Endothelial cell of umbilical vein (primary cell): ENCODE measurements around the gene TMPRSS5. TPM values are rescaled to one million over a fixed set of nuclear protein-coding genes. Genes with fewer than 3 reads are reported as not detected.
A peak's percentile ranks its signal among the peaks of the same experiment; 100 is the strongest.

Experiments
- Bru-seq: library from RNA; stranded (reverse); fragments of 400-500 nt; gene quantifications from one replicate; lab custom pipeline; 2021; lab: Mats Ljungman, UMichigan
- BruChase-seq, 2 experiments: library from RNA; stranded (reverse); fragments of 400-500 nt; gene quantifications; one replicate each; lab custom pipeline; 2021; lab: Mats Ljungman, UMichigan
- BruUV-seq: library from RNA; stranded (reverse); fragments of 400-500 nt; replicated peaks from 2 replicates; lab custom pipeline; 2021; lab: Mats Ljungman, UMichigan
- CTCF ChIA-PET: fragments of 300-600, 350-600 bp; sonication (Branson Sonifier 250); formaldehyde crosslinking; loops from one replicate; lab custom pipeline; 2021; ENCODE audit warnings: antibody characterized with exemption, inconsistent platforms; lab: Charles Lee
- POLR2A ChIA-PET: fragments of 300-600, 350-600 bp; sonication (Branson Sonifier 250); formaldehyde crosslinking; loops from one replicate; lab custom pipeline; 2021; ENCODE audit warnings: antibody characterized with exemption, inconsistent platforms; lab: Charles Lee
- DNase-seq: peaks from one replicate; pipeline ENCODE4 v3.0.0-alpha.2; 2011; ENCODE audit warnings: low read depth, low spot score
- FAIRE-seq: peaks from 2 replicates; lab custom pipeline; 2011; peaks lifted over from hg19 to GRCh38; lab: Jason Lieb, UNC
- H2AFZ ChIP-seq: 2 replicates; pipeline ENCODE4 v1.6.0; 2012; ENCODE audit warnings: low read depth, low read length, control low read depth, inconsistent platforms
- H3K27ac ChIP-seq: 2 replicates; pipeline ENCODE4 v1.5.1; 2011; ENCODE audit warnings: low read depth, mild to moderate bottlenecking, control low read depth, low read length, moderate library complexity; ENCODE audit not compliant: insufficient read depth
- H3K27me3 ChIP-seq, 2 experiments: 2 replicates each; pipeline versions ENCODE4 v1.6.0 to v1.6.1; 2011; ENCODE audit warnings: low read length in 2 of 2, mixed read lengths in 1 of 2; ENCODE audit not compliant: control insufficient read depth in 2 of 2, insufficient read depth in 2 of 2
- H3K36me3 ChIP-seq, 2 experiments: 2 replicates in 1 of 2; 3 replicates in 1 of 2; pipeline ENCODE4 v1.5.1; 2011; ENCODE audit warnings: low read length in 2 of 2, mild to moderate bottlenecking in 1 of 2, moderate library complexity in 1 of 2; ENCODE audit not compliant: control insufficient read depth in 2 of 2, insufficient read depth in 2 of 2; ENCODE audit errors: extremely low read depth in 1 of 2
- H3K4me1 ChIP-seq: 3 replicates; pipeline ENCODE4 v1.5.1; 2011; ENCODE audit warnings: mild to moderate bottlenecking, low read length; ENCODE audit not compliant: control insufficient read depth, insufficient read depth; ENCODE audit errors: extremely low read depth
- H3K4me2 ChIP-seq: 2 replicates; pipeline ENCODE4 v1.6.1; 2011; ENCODE audit warnings: low read length, control low read depth, mixed read lengths; ENCODE audit not compliant: insufficient read depth
- H3K4me3 ChIP-seq, 3 experiments: fragments of 200-600 bp in 1 of 3; sonication (generic), shearing (Covaris generic) in 1 of 3; replicated peaks in 1 of 3; 2 replicates each; pipeline ENCODE4 v1.5.1; 2011 to 2016; ENCODE audit warnings: control low read depth in 3 of 3, low read length in 3 of 3, mild to moderate bottlenecking in 2 of 3, inconsistent platforms in 1 of 3, low read depth in 1 of 3, moderate library complexity in 1 of 3; ENCODE audit not compliant: insufficient read depth in 1 of 3
- H3K79me2 ChIP-seq: 2 replicates; pipeline ENCODE4 v1.6.0; 2012; ENCODE audit warnings: low read length, inconsistent platforms; ENCODE audit not compliant: control insufficient read depth, insufficient read depth
- H3K9ac ChIP-seq: replicated peaks from 2 replicates; pipeline ENCODE3; 2011; ENCODE audit warnings: low read length, control low read depth; ENCODE audit not compliant: insufficient read depth; ENCODE audit errors: extremely low read depth
- H3K9me1 ChIP-seq: replicated peaks from 3 replicates; pipeline ENCODE4 v1.6.0; 2011; ENCODE audit warnings: mild to moderate bottlenecking, low read length; ENCODE audit not compliant: control insufficient read depth, insufficient read depth; ENCODE audit errors: extremely low read depth
- H3K9me3 ChIP-seq: replicated peaks from 2 replicates; pipeline ENCODE4 v1.5.1; 2012; ENCODE audit warnings: low read length, inconsistent platforms; ENCODE audit not compliant: control insufficient read depth, insufficient read depth
- H4K20me1 ChIP-seq: replicated peaks from 2 replicates; pipeline ENCODE3; 2011; ENCODE audit warnings: mild to moderate bottlenecking, low read length; ENCODE audit not compliant: control insufficient read depth, insufficient read depth; ENCODE audit errors: extremely low read depth
- EZH2 ChIP-seq: IDR thresholded peaks from 2 replicates; pipeline ENCODE4 v1.6.1; 2012; ENCODE audit warnings: borderline replicate concordance, low read depth, mild to moderate bottlenecking, moderate library complexity, low read length, inconsistent platforms; ENCODE audit not compliant: severe bottlenecking
- FOS ChIP-seq: IDR thresholded peaks from 2 replicates; pipeline ENCODE4 v1.6.1; 2011; ENCODE audit warnings: mild to moderate bottlenecking, low read length, moderate library complexity, borderline replicate concordance; ENCODE audit not compliant: insufficient read depth
- JUN ChIP-seq: IDR thresholded peaks from 2 replicates; pipeline ENCODE4 v1.6.1; 2011; ENCODE audit warnings: borderline replicate concordance, low read depth; ENCODE audit not compliant: insufficient read length, insufficient read depth
- MAX ChIP-seq: IDR thresholded peaks from 2 replicates; pipeline ENCODE4 v1.6.1; 2011; ENCODE audit not compliant: insufficient read depth, insufficient read length
- MYC ChIP-seq: IDR thresholded peaks from one replicate; pipeline ENCODE4 v1.6.1; 2011; ENCODE audit warnings: mild to moderate bottlenecking, low read depth, low read length
- POLR2A ChIP-seq: IDR thresholded peaks from 2 replicates; pipeline ENCODE4 v1.6.1; 2012; ENCODE audit warnings: low read depth, mild to moderate bottlenecking, control low read depth, low read length
- POLR2AphosphoS5 ChIP-seq: IDR thresholded peaks from 2 replicates; pipeline ENCODE4 v1.6.1; 2012; ENCODE audit warnings: low read depth, mild to moderate bottlenecking, control low read depth, low read length, moderate library complexity; ENCODE audit not compliant: insufficient read depth
- dilution Hi-C: fragments of 300-500 bp; cut with MboI; formaldehyde crosslinking; loops from one replicate; pipeline ENCODE4 v1.15.0; 2019; ENCODE audit warnings: low sequenced_read_pairs; ENCODE audit not compliant: extremely low pct_ligation_motif_present
- intact Hi-C: fragments of 100-400 bp; cut with micrococcal nuclease; formaldehyde crosslinking; loops from one replicate; pipeline ENCODE4 v1.10.0; 2022
- long read RNA-seq: library from polyadenylated mRNA; stranded (forward); transcript quantifications from one replicate; pipeline ENCODE4 v2.0.0, GENCODE V29; 2021
- polyA minus RNA-seq, 3 experiments: library from RNA; depleted of rRNA, polyadenylated mRNA; stranded (reverse); fragments of >200 nt; gene quantifications; 1 replicate in 1 of 3; 2 replicates in 2 of 3; pipeline ENCODE4 v1.2.3, GENCODE V29; 2011
- polyA plus RNA-seq, 4 experiments: library from polyadenylated mRNA; depleted of rRNA in 3 of 4; stranded (reverse) in 3 of 4; unstranded in 1 of 4; fragments of >200 nt; gene quantifications; 2 replicates each; pipeline versions ENCODE4 v1.2.1 to v1.2.3, GENCODE V29; 2011 to 2012; ENCODE audit warnings: missing spikeins in 1 of 4
- total RNA-seq: library from RNA; stranded (reverse); gene quantifications from 2 replicates; pipeline ENCODE4 v1.2.3, GENCODE V29; 2021

Gene TMPRSS5
- total RNA-seq: 0.58 and 0.64 TPM in 2 replicates
- polyA plus RNA-seq: 0.40 and 0.48 TPM in 2 replicates
- 0.10 and 0.12 TPM in 2 replicates for polyA plus RNA-seq (2011; cell fraction: cytosol; rRNA removed)
- polyA plus RNA-seq (2011; cell fraction: nucleus; rRNA removed): 1.9 and 2.6 TPM in 2 replicates
- 0.23 and 0.33 TPM in 2 replicates for polyA plus RNA-seq (2012)
- 0.19 and 1.0 TPM in 2 replicates for polyA minus RNA-seq
- polyA minus RNA-seq (2011; cell fraction: cytosol; rRNA and poly(A)+ RNA removed): not detected
- 0.82 and 2.2 TPM in 2 replicates for polyA minus RNA-seq (2011; cell fraction: nucleus; rRNA and poly(A)+ RNA removed)
- percentile 42 among the genes with signal in this experiment for Bru-seq, nascent RNA
- BruChase-seq, experiment 1, labeled RNA remaining after a 6-hour chase: percentile 41 among the genes with signal in this experiment
- BruChase-seq, experiment 2, labeled RNA remaining after a 2-hour chase: percentile 45 among the genes with signal in this experiment
- long read RNA-seq: 0 reads

- Histone ChIP-seq H3K9ac (no peak within 1 kb of the TSS), H3K9me3 (no peaks in the 10 kb centered on the region), H3K36me3 (no peaks in the 10 kb centered on the region), H3K4me3 (no peak within 1 kb of the TSS), H3K27ac (no peak within 1 kb of the TSS), H3K27me3 (no peaks in the 10 kb centered on the region), H3K4me1 (no peaks in the 10 kb centered on the region), H4K20me1 (no peaks in the 10 kb centered on the region), H3K4me2 (no peak within 1 kb of the TSS), H3K9me1 (no peaks in the 10 kb centered on the region), H2AFZ (no peak within 1 kb of the TSS), H3K79me2 (no peaks in the 10 kb centered on the region)
- FAIRE-seq (no peak), DNase-seq (no peak)
- ChIA-PET CTCF (no interaction called here), POLR2A (no interaction called here)
- BruUV-seq: no TSS peak
- intact Hi-C loops (no loop called here), dilution Hi-C loops (no loop called here)
- TF ChIP-seq EZH2 (no peak), POLR2AphosphoS5 (no peak), MYC (no peak), POLR2A (no peak), JUN (no peak), FOS (no peak), MAX (no peak)
Measured at GRCh38 chr11:113705871-113706655, at the start of gene TMPRSS5. TSS of gene TMPRSS5 (minus strand) at chr11:113706308. CDS start at chr11:113706224, 84 bp downstream.
